Measurements from ENCODE around the gene MBL2.

DNA sequence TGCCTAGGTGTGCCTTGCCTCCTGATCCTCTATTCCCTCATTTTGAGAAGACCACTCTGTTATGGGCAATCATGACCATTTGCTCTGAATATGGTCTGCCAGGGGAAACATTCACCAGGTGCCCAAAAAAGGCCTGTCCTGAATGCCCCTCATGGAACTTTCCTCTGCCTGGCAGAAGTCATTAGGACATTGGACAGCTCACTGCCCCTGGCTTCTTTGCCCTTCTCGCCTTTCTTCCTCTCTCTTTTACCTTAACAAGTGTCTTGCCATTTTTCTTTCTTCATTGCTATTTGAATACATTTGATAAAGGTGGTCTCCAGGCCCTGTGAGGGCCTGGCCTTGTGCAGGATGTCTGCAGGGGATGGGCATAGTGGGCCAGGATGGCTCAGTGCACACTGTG lies 20.3 kb downstream of the MBL2 start:
- TF ChIP-seq, protein P1, sequence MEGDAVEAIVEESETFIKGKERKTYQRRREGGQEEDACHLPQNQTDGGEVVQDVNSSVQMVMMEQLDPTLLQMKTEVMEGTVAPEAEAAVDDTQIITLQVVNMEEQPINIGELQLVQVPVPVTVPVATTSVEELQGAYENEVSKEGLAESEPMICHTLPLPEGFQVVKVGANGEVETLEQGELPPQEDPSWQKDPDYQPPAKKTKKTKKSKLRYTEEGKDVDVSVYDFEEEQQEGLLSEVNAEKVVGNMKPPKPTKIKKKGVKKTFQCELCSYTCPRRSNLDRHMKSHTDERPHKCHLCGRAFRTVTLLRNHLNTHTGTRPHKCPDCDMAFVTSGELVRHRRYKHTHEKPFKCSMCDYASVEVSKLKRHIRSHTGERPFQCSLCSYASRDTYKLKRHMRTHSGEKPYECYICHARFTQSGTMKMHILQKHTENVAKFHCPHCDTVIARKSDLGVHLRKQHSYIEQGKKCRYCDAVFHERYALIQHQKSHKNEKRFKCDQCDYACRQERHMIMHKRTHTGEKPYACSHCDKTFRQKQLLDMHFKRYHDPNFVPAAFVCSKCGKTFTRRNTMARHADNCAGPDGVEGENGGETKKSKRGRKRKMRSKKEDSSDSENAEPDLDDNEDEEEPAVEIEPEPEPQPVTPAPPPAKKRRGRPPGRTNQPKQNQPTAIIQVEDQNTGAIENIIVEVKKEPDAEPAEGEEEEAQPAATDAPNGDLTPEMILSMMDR (IDR thresholded peaks at IDR 0.05) = no peak
- no peak for TF ChIP-seq POLR2A (IDR thresholded peaks at IDR 0.05)
